SK-N-SH treated with all-trans-retinoic acid at 6 μM for 48 hours (cell line): Measurements from ENCODE around the gene HIPK3.

Experiments
- ARNTL ChIP-seq: fragments of 450-650 bp; formaldehyde crosslinking; IDR thresholded peaks from 2 replicates; pipeline ENCODE4 v1.5.0; 2020; ENCODE audit warnings: low read depth, mild to moderate bottlenecking, moderate library complexity, borderline replicate concordance
- CREB5 ChIP-seq: fragments of 250-450 bp; sonication (Bioruptor Pico); IDR thresholded peaks from 2 replicates; pipeline ENCODE4 v1.5.1; 2020; ENCODE audit warnings: low read depth, mild to moderate bottlenecking, moderate library complexity
- CSDC2 ChIP-seq: fragments of 250-450 bp; sonication (Bioruptor Pico); IDR thresholded peaks from 2 replicates; pipeline ENCODE4 v1.5.0; 2020; ENCODE audit warnings: mild to moderate bottlenecking, moderate library complexity
- ESRRG ChIP-seq: fragments of 250-450 bp; sonication (Bioruptor Pico); IDR thresholded peaks from 2 replicates; pipeline ENCODE4 v1.6.1; 2021; ENCODE audit warnings: mild to moderate bottlenecking
- OSR1 ChIP-seq: fragments of 250-450 bp; sonication (Bioruptor Pico); IDR thresholded peaks from 2 replicates; pipeline ENCODE4 v1.8.0; 2022; ENCODE audit warnings: moderate library complexity, mild to moderate bottlenecking, inconsistent platforms
- PATZ1 ChIP-seq: fragments of 250-450 bp; sonication (Bioruptor Pico); IDR thresholded peaks from 2 replicates; pipeline ENCODE4 v1.8.0; 2020; ENCODE audit warnings: mild to moderate bottlenecking, moderate library complexity, borderline replicate concordance
- POU6F1 ChIP-seq: fragments of 250-450 bp; sonication (Bioruptor Pico); IDR thresholded peaks from 2 replicates; pipeline ENCODE4 v1.8.0; 2021; ENCODE audit warnings: low read depth, mild to moderate bottlenecking, moderate library complexity, borderline replicate concordance
- RARB ChIP-seq: fragments of 250-450 bp; sonication (Bioruptor Pico); IDR thresholded peaks from 2 replicates; pipeline ENCODE4 v1.8.0; 2021; ENCODE audit warnings: mild to moderate bottlenecking, moderate library complexity
- TOX ChIP-seq: fragments of 250-450 bp; sonication (Bioruptor Pico); IDR thresholded peaks from 2 replicates; pipeline ENCODE4 v1.8.0; 2021; ENCODE audit warnings: mild to moderate bottlenecking, moderate library complexity, borderline replicate concordance
- TSHZ2 ChIP-seq: fragments of 250-450 bp; sonication (Bioruptor Pico); IDR thresholded peaks from 2 replicates; pipeline ENCODE4 v1.5.0; 2020; ENCODE audit warnings: mild to moderate bottlenecking, moderate library complexity
- ZFP30 ChIP-seq: fragments of 450-650 bp; formaldehyde crosslinking; IDR thresholded peaks from 2 replicates; pipeline ENCODE4 v1.5.0; 2022; ENCODE audit warnings: mild to moderate bottlenecking, moderate library complexity
- ZNF70 ChIP-seq: fragments of 450-650 bp; formaldehyde crosslinking; IDR thresholded peaks from 2 replicates; pipeline ENCODE4 v1.5.0; 2020; ENCODE audit warnings: mild to moderate bottlenecking, moderate library complexity
- ZNF8 ChIP-seq: fragments of 450-650 bp; formaldehyde crosslinking; IDR thresholded peaks from 2 replicates; pipeline ENCODE4 v1.5.0; 2020; ENCODE audit warnings: mild to moderate bottlenecking, moderate library complexity

- TF ChIP-seq ZNF8 (no peak), POU6F1 (CRISPR knock-in tag) (no peak), ARNTL (CRISPR knock-in tag) (no peak), CSDC2 (0 out of 2 replicates have a peak, but pooled peaks have one; percentile 59), ESRRG (CRISPR knock-in tag) (no peak), PATZ1 (CRISPR knock-in tag) (no peak), OSR1 (no peak), TOX (no peak), ZFP30 (CRISPR knock-in tag) (no peak), CREB5 (no peak), ZNF70 (CRISPR knock-in tag) (no peak), RARB (CRISPR knock-in tag) (no peak), TSHZ2 (CRISPR knock-in tag) (no peak)
These were observed 118.6 kb downstream of the HIPK3 start, which contains the start of gene KIAA1549L for GRCh38 chr11:33375688-33376311.
